MCF 10A (cell line): Measurements from ENCODE around the gene SLC6A19. TPM values are rescaled to one million over a fixed set of nuclear protein-coding genes. Genes with fewer than 3 reads are reported as not detected.

Experiments
- BruUV-seq: library from RNA; stranded (reverse); fragments of 400-500 nt; replicated peaks from 2 replicates; lab custom pipeline; 2021; lab: Mats Ljungman, UMichigan
- CTCF ChIA-PET: fragments of 300-600 bp; sonication (Branson Sonifier 250); formaldehyde crosslinking; extraction: SDS; loops from one replicate; lab custom pipeline; 2021; ENCODE audit warnings: antibody characterized with exemption, inconsistent platforms; lab: Yijun Ruan, JAX
- POLR2A ChIA-PET: fragments of 300-600, 350-650 bp; sonication (Branson Sonifier 250); formaldehyde crosslinking; extraction: SDS; loops from one replicate; lab custom pipeline; 2020; ENCODE audit warnings: antibody characterized with exemption, inconsistent platforms; lab: Yijun Ruan, JAX
- DNase-seq: peaks from one replicate; pipeline ENCODE4 v3.0.0-alpha.2; 2018; ENCODE audit not compliant: unreplicated experiment
- H3K27ac Mint-ChIP-seq: one replicate; pipeline ENCODE4 v1.8.0; 2022; ENCODE audit warnings: mild to moderate bottlenecking, low read depth, mixed read lengths; ENCODE audit not compliant: unreplicated experiment
- H3K27me3 Mint-ChIP-seq: one replicate; pipeline ENCODE4 v1.8.0; 2022; ENCODE audit warnings: mixed read lengths; ENCODE audit not compliant: insufficient read depth, unreplicated experiment
- H3K36me3 Mint-ChIP-seq: one replicate; pipeline ENCODE4 v1.8.0; 2022; ENCODE audit warnings: mild to moderate bottlenecking, moderate library complexity, mixed read lengths; ENCODE audit not compliant: insufficient read depth, unreplicated experiment
- H3K4me1 Mint-ChIP-seq: one replicate; pipeline ENCODE4 v1.8.0; 2022; ENCODE audit warnings: mixed read lengths; ENCODE audit not compliant: insufficient read depth, unreplicated experiment
- H3K4me3 Mint-ChIP-seq: one replicate; pipeline ENCODE4 v1.8.0; 2022; ENCODE audit warnings: mild to moderate bottlenecking, moderate library complexity, mixed read lengths; ENCODE audit not compliant: unreplicated experiment
- H3K9me3 Mint-ChIP-seq: one replicate; pipeline ENCODE4 v1.8.0; 2022; ENCODE audit warnings: mixed read lengths; ENCODE audit not compliant: unreplicated experiment
- CTCF ChIP-seq: fragments of 200-600 bp; IDR thresholded peaks from one replicate; pipeline ENCODE4 v1.8.0; 2022; ENCODE audit warnings: antibody characterized with exemption, mild to moderate bottlenecking; ENCODE audit not compliant: unreplicated experiment
- intact Hi-C: fragments of 100-400 bp; cut with micrococcal nuclease; formaldehyde crosslinking; loops from 2 replicates; pipeline ENCODE4 v1.14.1; 2022
- total RNA-seq: library from RNA; stranded (reverse); gene quantifications from 2 replicates; pipeline ENCODE4 v1.2.3, GENCODE V29; 2022

The SLC6A19 gene
- total RNA-seq, 1 experiment from 2014 or later, result not detected

GRCh38 chr5:1195439-1195838 lies 6.0 kb upstream of the SLC6A19 start:
- no peaks in the 10 kb centered on the region for H3K36me3 Mint-ChIP-seq
- intact Hi-C loops, result no loop called here
- no peak overlapping the region for H3K4me3 Mint-ChIP-seq
- H3K27me3 Mint-ChIP-seq, result peaks cover 11% of the 10 kb centered on the region
- H3K9me3 Mint-ChIP-seq, result no peaks in the 10 kb centered on the region
- BruUV-seq, result no TSS peak
- no peaks in the 10 kb centered on the region for H3K4me1 Mint-ChIP-seq
- H3K27ac Mint-ChIP-seq, result no peak overlapping the region
- POLR2A ChIA-PET, result no interaction called here
- DNase-seq, result no peak
- TF ChIP-seq CTCF, result no peak
- CTCF ChIA-PET, result no interaction called here

- H3K27me3 Mint-ChIP-seq, result peaks cover 6% of the 10 kb centered on the region
- no peaks in the 10 kb centered on the region for H3K4me1 Mint-ChIP-seq
- DNase-seq, result no peak
- intact Hi-C loops, result no loop called here
- H3K36me3 Mint-ChIP-seq, result no peaks in the 10 kb centered on the region
- no peak overlapping the region for H3K4me3 Mint-ChIP-seq
- CTCF ChIA-PET, result no interaction called here
- no TSS peak for BruUV-seq
- no peaks in the 10 kb centered on the region for H3K9me3 Mint-ChIP-seq
- TF ChIP-seq CTCF, result no peak
- no peak overlapping the region for H3K27ac Mint-ChIP-seq
- POLR2A ChIA-PET, result no interaction called here
Observed at GRCh38 chr5:1195916-1196315, 5.5 kb upstream of the SLC6A19 start.

GRCh38 chr5:1196562-1196961 lies 4.8 kb upstream of the SLC6A19 start:
- intact Hi-C loops, result no loop called here
- Mint-ChIP-seq H3K9me3 (no peaks in the 10 kb centered on the region), H3K27me3 (no peaks in the 10 kb centered on the region), H3K4me1 (no peaks in the 10 kb centered on the region), H3K27ac (no peak overlapping the region), H3K36me3 (no peaks in the 10 kb centered on the region), H3K4me3 (no peak overlapping the region)
- no peak for DNase-seq
- ChIA-PET POLR2A (no interaction called here), CTCF (no interaction called here)
- BruUV-seq, result no TSS peak
- no peak for TF ChIP-seq CTCF

GRCh38 chr5:1197876-1198666 lies 3.3 kb upstream of the SLC6A19 start:
- TF ChIP-seq CTCF, result no peak
- Mint-ChIP-seq H3K4me1 (no peaks in the 10 kb centered on the region), H3K4me3 (no peak overlapping the region), H3K9me3 (no peaks in the 10 kb centered on the region), H3K27ac (no peak overlapping the region), H3K36me3 (no peaks in the 10 kb centered on the region), H3K27me3 (no peaks in the 10 kb centered on the region)
- BruUV-seq, result no TSS peak
- CTCF ChIA-PET, result no interaction called here
- intact Hi-C loops, result no loop called here
- POLR2A ChIA-PET, result no interaction called here
- no peak for DNase-seq
